ENCODE measurements around the gene AUTS2. TPM values are rescaled to one million over a fixed set of nuclear protein-coding genes. Genes with fewer than 3 reads are reported as not detected.
A peak's percentile ranks its signal among the peaks of the same experiment; 100 is the strongest.

Gene AUTS2
- total RNA-seq, 1 experiment from 2014 or later = 38.5 TPM

DNA sequence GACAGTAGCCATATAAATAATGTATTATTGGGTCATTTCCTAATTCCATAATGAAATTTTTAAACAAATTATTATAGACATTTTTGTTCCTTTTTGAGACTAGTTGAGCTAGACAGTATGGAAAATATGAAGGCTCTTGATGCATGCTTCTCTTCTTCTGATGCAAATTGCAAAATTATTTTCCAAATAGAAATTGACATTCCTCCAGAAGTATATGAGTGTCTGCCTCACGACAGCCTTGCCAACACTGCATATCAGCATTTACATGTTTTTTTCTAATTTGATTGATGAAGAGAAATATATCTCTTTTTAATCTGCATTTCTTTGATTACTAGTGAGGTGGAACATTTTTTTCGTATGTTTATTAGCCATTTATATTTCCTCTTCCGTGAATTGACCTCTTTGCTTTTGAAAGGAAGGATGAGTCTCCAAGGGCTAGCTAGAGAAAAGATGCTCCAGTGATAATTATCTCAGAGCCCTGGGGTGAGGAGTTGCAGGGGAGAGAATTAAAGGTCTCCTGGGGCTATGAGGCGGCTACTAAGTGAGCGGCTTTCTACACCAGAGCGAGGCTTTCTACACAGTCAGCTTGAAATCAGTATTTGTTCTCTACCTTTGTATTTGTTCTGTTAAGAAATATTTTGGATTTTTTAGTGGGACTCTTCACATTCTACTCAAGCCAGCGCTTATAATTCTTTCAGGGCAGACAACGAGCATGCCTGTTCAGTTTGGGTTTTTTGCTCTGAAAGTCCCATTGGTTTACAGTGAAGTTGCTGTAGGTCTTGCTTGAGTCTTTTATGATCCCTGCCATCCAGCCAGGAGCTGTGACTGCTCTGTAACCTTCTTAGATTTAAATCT lies 821.5 kb downstream of the AUTS2 start:
- H4K20me1 ChIP-seq (ENCODE audit: insufficient read depth, low read depth, low read length) = no peaks in the 10 kb centered on the region
- H3K36me3 ChIP-seq (ENCODE audit: insufficient read depth, low read length) = no peaks in the 10 kb centered on the region
- DNase-seq = peak; percentile 89
- H3K27me3 ChIP-seq (ENCODE audit: low read length) = no peaks in the 10 kb centered on the region
- H3K27ac ChIP-seq (ENCODE audit: low read length) = peak overlapping the region; percentile 97
- no peaks in the 10 kb centered on the region for H3K79me2 ChIP-seq (ENCODE audit: low read length)
- no peaks in the 10 kb centered on the region for H3K9me2 ChIP-seq (replicated peaks; ENCODE audit: insufficient read depth, low read length)
- H3K4me1 ChIP-seq (ENCODE audit: low read length) = peaks cover 89% of the 10 kb centered on the region
- peak overlapping the region; percentile 68 for H3K4me2 ChIP-seq (ENCODE audit: low read depth, low read length, poor library complexity, severe bottlenecking)
- H3K9ac ChIP-seq (ENCODE audit: low read length) = peak overlapping the region; percentile 66
- H3K4me3 ChIP-seq (ENCODE audit: low read length) = peak overlapping the region; percentile 38
- H3K9me3 ChIP-seq (ENCODE audit: low read length) = no peaks in the 10 kb centered on the region
- no peak overlapping the region for H2AFZ ChIP-seq (ENCODE audit: low read length)

DNA sequence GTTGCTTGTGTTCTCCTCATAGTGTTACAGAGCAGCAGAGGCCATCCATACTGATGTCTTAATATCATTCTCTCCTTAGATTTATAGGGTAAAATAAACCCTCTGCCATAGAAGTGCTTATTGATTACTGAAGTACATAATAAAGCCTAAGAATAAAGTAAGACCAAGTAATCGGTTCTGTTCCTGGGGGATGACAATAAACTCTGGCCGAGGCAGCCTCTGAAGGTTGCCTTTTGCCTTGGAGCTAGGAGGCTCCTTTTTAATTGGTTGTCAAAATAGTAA lies 822.0 kb downstream of the AUTS2 start:
- no peaks in the 10 kb centered on the region for H3K36me3 ChIP-seq (ENCODE audit: insufficient read depth, low read length)

DNA sequence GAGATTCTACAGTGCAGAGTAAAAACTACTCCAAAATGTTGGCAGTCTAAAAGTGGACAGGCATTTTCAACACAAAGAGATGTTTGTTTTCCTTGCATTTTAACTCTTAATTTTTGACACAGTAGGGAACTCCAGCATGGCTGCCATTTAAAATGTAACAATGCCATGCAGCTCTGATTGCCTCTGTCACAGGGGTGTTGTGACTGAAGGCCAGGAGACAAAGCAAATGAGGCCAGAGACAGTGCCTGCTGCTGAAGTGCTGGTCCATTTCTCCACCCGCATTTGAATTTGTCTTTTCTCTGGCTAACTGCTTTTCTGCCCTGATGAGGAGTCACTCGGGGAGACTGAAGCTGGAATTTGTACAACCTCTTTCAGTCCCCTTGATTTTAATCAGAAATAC lies 823.0 kb downstream of the AUTS2 start:
- H3K4me2 ChIP-seq (ENCODE audit: low read depth, low read length, poor library complexity, severe bottlenecking) = peak overlapping the region; percentile 68
- peak; percentile 45 for DNase-seq
- H3K9me3 ChIP-seq (ENCODE audit: low read length) = no peaks in the 10 kb centered on the region
- no peaks in the 10 kb centered on the region for H3K9me2 ChIP-seq (replicated peaks; ENCODE audit: insufficient read depth, low read length)
- H3K79me2 ChIP-seq (ENCODE audit: low read length) = no peaks in the 10 kb centered on the region
- no peak overlapping the region for H3K4me3 ChIP-seq (ENCODE audit: low read length)
- H3K27me3 ChIP-seq (ENCODE audit: low read length) = no peaks in the 10 kb centered on the region
- H3K9ac ChIP-seq (ENCODE audit: low read length) = peak overlapping the region; percentile 26; the same call in 1 of the 2 replicates
- no peak overlapping the region for H2AFZ ChIP-seq (ENCODE audit: low read length)
- peaks cover 89% of the 10 kb centered on the region for H3K4me1 ChIP-seq (ENCODE audit: low read length)
- H3K36me3 ChIP-seq (ENCODE audit: insufficient read depth, low read length) = no peaks in the 10 kb centered on the region
- H4K20me1 ChIP-seq (ENCODE audit: insufficient read depth, low read depth, low read length) = no peaks in the 10 kb centered on the region
- H3K27ac ChIP-seq (ENCODE audit: low read length) = peak overlapping the region; percentile 97

More for the DNA sequence above, 822.0 kb downstream of the AUTS2 start:
- H3K79me2 ChIP-seq (ENCODE audit: low read length) = no peaks in the 10 kb centered on the region
- peak overlapping the region; percentile 66 for H3K9ac ChIP-seq (ENCODE audit: low read length)
- H3K4me1 ChIP-seq (ENCODE audit: low read length) = peaks cover 89% of the 10 kb centered on the region
- H3K9me2 ChIP-seq (replicated peaks; ENCODE audit: insufficient read depth, low read length) = no peaks in the 10 kb centered on the region
- H3K27ac ChIP-seq (ENCODE audit: low read length) = peak overlapping the region; percentile 97
- no peak for DNase-seq
- H3K9me3 ChIP-seq (ENCODE audit: low read length) = no peaks in the 10 kb centered on the region
- no peak overlapping the region for H2AFZ ChIP-seq (ENCODE audit: low read length)
- H3K4me3 ChIP-seq (ENCODE audit: low read length) = peak overlapping the region; percentile 38
- no peaks in the 10 kb centered on the region for H3K27me3 ChIP-seq (ENCODE audit: low read length)
- H4K20me1 ChIP-seq (ENCODE audit: insufficient read depth, low read depth, low read length) = no peaks in the 10 kb centered on the region
- H3K4me2 ChIP-seq (ENCODE audit: low read depth, low read length, poor library complexity, severe bottlenecking) = peak overlapping the region; percentile 68

GRCh38 chr7:70426249-70426880 lies 828.1 kb downstream of the AUTS2 start:
- Histone ChIP-seq H3K9ac (ENCODE audit: low read length) (peak overlapping the region; percentile 62), H3K79me2 (ENCODE audit: low read length) (no peaks in the 10 kb centered on the region), H4K20me1 (ENCODE audit: insufficient read depth, low read depth, low read length) (no peaks in the 10 kb centered on the region), H3K27me3 (ENCODE audit: low read length) (no peaks in the 10 kb centered on the region), H3K27ac (ENCODE audit: low read length) (peak overlapping the region; percentile 99), H3K9me2 (replicated peaks; ENCODE audit: insufficient read depth, low read length) (no peaks in the 10 kb centered on the region), H3K36me3 (ENCODE audit: insufficient read depth, low read length) (no peaks in the 10 kb centered on the region), H3K4me1 (ENCODE audit: low read length) (peaks cover 63% of the 10 kb centered on the region), H2AFZ (ENCODE audit: low read length) (no peak overlapping the region), H3K4me2 (ENCODE audit: low read depth, low read length, poor library complexity, severe bottlenecking) (peak overlapping the region; percentile 67), H3K4me3 (ENCODE audit: low read length) (peak overlapping the region; percentile 41), H3K9me3 (ENCODE audit: low read length) (no peaks in the 10 kb centered on the region)
- peak; percentile 93 for DNase-seq

DNA sequence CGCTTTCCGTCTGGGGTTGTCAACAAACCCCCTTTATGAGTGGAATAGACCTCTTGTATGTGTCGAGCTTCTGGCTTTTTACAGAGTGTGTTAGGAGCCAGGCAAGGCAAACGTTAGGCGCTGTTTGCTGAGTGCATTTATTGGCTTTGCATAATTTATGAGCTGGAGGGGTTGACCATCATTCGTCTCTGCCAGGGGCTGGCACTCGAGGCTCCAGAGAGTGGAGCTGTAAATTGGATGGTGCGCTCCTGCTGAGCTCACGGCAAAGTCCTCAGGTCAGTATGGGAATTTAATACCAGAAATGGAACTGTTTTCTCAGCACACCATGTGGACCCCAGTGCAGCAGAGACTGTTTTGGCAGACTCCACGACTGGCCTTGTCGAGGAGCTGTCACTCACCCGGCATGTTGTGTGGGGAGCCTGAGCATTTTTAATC lies 834.3 kb downstream of the AUTS2 start:
- no peaks in the 10 kb centered on the region for H3K9me3 ChIP-seq (ENCODE audit: low read length)
- H3K4me3 ChIP-seq (ENCODE audit: low read length) = no peak overlapping the region
- H3K79me2 ChIP-seq (ENCODE audit: low read length) = no peaks in the 10 kb centered on the region
- no peaks in the 10 kb centered on the region for H3K27me3 ChIP-seq (ENCODE audit: low read length)
- no peaks in the 10 kb centered on the region for H4K20me1 ChIP-seq (ENCODE audit: insufficient read depth, low read depth, low read length)
- DNase-seq = no peak
- no peak overlapping the region for H3K4me2 ChIP-seq (ENCODE audit: low read depth, low read length, poor library complexity, severe bottlenecking)
- no peaks in the 10 kb centered on the region for H3K9me2 ChIP-seq (replicated peaks; ENCODE audit: insufficient read depth, low read length)
- H2AFZ ChIP-seq (ENCODE audit: low read length) = no peak overlapping the region
- H3K4me1 ChIP-seq (ENCODE audit: low read length) = peaks cover 40% of the 10 kb centered on the region
- H3K36me3 ChIP-seq (ENCODE audit: insufficient read depth, low read length) = no peaks in the 10 kb centered on the region
- H3K9ac ChIP-seq (ENCODE audit: low read length) = no peak overlapping the region
- H3K27ac ChIP-seq (ENCODE audit: low read length) = no peak overlapping the region

- Histone ChIP-seq H3K36me3 (ENCODE audit: insufficient read depth, low read length) (no peaks in the 10 kb centered on the region), H3K4me2 (ENCODE audit: low read depth, low read length, poor library complexity, severe bottlenecking) (no peak overlapping the region), H3K9ac (ENCODE audit: low read length) (no peak overlapping the region), H3K79me2 (ENCODE audit: low read length) (no peaks in the 10 kb centered on the region), H2AFZ (ENCODE audit: low read length) (no peak overlapping the region), H3K9me2 (replicated peaks; ENCODE audit: insufficient read depth, low read length) (no peaks in the 10 kb centered on the region), H3K4me1 (ENCODE audit: low read length) (peaks cover 29% of the 10 kb centered on the region), H3K27ac (ENCODE audit: low read length) (no peak overlapping the region), H3K27me3 (ENCODE audit: low read length) (no peaks in the 10 kb centered on the region), H3K4me3 (ENCODE audit: low read length) (no peak overlapping the region), H4K20me1 (ENCODE audit: insufficient read depth, low read depth, low read length) (no peaks in the 10 kb centered on the region), H3K9me3 (ENCODE audit: low read length) (no peaks in the 10 kb centered on the region)
- DNase-seq = no peak
These were observed 836.1 kb downstream of the AUTS2 start for GRCh38 chr7:70434376-70434775.

DNA sequence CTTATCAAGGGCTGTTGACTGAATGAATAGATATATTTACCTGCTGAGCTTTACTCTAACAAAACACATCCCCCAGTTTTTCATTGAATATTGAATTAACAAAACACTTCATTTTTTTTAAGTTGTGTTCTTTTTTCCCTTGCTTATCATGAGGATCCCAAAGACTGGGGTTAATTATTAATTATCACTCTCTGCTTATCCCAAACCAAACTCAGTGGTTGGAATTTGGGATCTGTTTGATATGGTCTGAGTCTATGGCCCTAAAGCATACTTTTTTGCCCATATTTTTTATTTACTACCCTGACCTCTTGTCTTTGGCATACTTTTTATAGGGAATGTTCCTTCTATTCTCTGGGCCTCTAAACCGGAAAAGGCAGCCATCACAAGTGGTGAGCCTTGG lies 836.5 kb downstream of the AUTS2 start:
- Histone ChIP-seq H2AFZ (ENCODE audit: low read length) (no peak overlapping the region), H3K4me3 (ENCODE audit: low read length) (no peak overlapping the region), H4K20me1 (ENCODE audit: insufficient read depth, low read depth, low read length) (no peaks in the 10 kb centered on the region), H3K9me3 (ENCODE audit: low read length) (no peaks in the 10 kb centered on the region), H3K36me3 (ENCODE audit: insufficient read depth, low read length) (no peaks in the 10 kb centered on the region), H3K27me3 (ENCODE audit: low read length) (no peaks in the 10 kb centered on the region), H3K79me2 (ENCODE audit: low read length) (no peaks in the 10 kb centered on the region), H3K4me2 (ENCODE audit: low read depth, low read length, poor library complexity, severe bottlenecking) (no peak overlapping the region), H3K9ac (ENCODE audit: low read length) (no peak overlapping the region), H3K4me1 (ENCODE audit: low read length) (peaks cover 29% of the 10 kb centered on the region), H3K9me2 (replicated peaks; ENCODE audit: insufficient read depth, low read length) (no peaks in the 10 kb centered on the region), H3K27ac (ENCODE audit: low read length) (no peak overlapping the region)
- no peak for DNase-seq

- no peak overlapping the region for H3K9ac ChIP-seq (ENCODE audit: low read length)
- no peaks in the 10 kb centered on the region for H4K20me1 ChIP-seq (ENCODE audit: insufficient read depth, low read depth, low read length)
- no peaks in the 10 kb centered on the region for H3K9me2 ChIP-seq (replicated peaks; ENCODE audit: insufficient read depth, low read length)
- H3K36me3 ChIP-seq (ENCODE audit: insufficient read depth, low read length) = no peaks in the 10 kb centered on the region
- no peak overlapping the region for H3K27ac ChIP-seq (ENCODE audit: low read length)
- H2AFZ ChIP-seq (ENCODE audit: low read length) = no peak overlapping the region
- H3K79me2 ChIP-seq (ENCODE audit: low read length) = no peaks in the 10 kb centered on the region
- H3K27me3 ChIP-seq (ENCODE audit: low read length) = no peaks in the 10 kb centered on the region
- no peak overlapping the region for H3K4me2 ChIP-seq (ENCODE audit: low read depth, low read length, poor library complexity, severe bottlenecking)
- DNase-seq = no peak
- H3K4me3 ChIP-seq (ENCODE audit: low read length) = no peak overlapping the region
- H3K9me3 ChIP-seq (ENCODE audit: low read length) = no peaks in the 10 kb centered on the region
- peaks cover 29% of the 10 kb centered on the region for H3K4me1 ChIP-seq (ENCODE audit: low read length)
These were observed 837.4 kb downstream of the AUTS2 start for GRCh38 chr7:70435634-70436033.

All from Karpas-422 (cell line).